GM13977 (cell line): ENCODE measurements around the gene LMCD1.

Experiments used
- DNase-seq: peaks from one replicate; pipeline ENCODE4 v3.0.0; 2012; ENCODE audit warnings: low spot score
- in situ Hi-C: fragments of 300-500 bp; cut with MboI; formaldehyde crosslinking; loops from one replicate; pipeline ENCODE4 v1.12.0; 2022; ENCODE audit warnings: low sequenced_read_pairs, low pct_unique_long_range_greater_than_20kb, mixed read lengths, inconsistent platforms; ENCODE audit not compliant: unreplicated experiment
- TF ChIP-seq, protein P1 (sequence below): IDR thresholded peaks from 2 replicates; pipeline ENCODE4 v1.5.1; 2012; ENCODE audit warnings: mild to moderate bottlenecking, control low read depth; ENCODE audit not compliant: insufficient read depth; ENCODE audit errors: extremely low read depth, missing control alignments

The LMCD1 gene

DNA sequence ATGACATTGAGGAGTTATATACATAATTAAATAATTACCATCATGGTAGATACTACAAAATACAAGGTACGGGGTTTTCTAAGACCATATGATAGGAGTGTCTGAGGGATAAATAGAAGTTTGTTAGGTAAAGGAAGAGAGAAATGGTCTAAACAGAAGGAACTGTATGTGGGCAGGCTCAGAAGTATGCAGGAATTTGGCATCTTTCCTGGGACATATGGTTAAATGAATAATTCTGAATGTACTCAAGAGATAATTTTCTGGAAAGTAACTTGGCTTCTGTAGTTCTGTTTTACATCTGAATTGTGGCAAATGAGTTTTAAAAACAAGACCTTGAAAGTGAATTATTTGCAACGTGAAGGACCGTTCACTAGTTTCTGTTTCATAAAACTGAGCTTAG lies 17.5 kb downstream of the LMCD1 start:
- no peak for DNase-seq
- TF ChIP-seq, protein P1, sequence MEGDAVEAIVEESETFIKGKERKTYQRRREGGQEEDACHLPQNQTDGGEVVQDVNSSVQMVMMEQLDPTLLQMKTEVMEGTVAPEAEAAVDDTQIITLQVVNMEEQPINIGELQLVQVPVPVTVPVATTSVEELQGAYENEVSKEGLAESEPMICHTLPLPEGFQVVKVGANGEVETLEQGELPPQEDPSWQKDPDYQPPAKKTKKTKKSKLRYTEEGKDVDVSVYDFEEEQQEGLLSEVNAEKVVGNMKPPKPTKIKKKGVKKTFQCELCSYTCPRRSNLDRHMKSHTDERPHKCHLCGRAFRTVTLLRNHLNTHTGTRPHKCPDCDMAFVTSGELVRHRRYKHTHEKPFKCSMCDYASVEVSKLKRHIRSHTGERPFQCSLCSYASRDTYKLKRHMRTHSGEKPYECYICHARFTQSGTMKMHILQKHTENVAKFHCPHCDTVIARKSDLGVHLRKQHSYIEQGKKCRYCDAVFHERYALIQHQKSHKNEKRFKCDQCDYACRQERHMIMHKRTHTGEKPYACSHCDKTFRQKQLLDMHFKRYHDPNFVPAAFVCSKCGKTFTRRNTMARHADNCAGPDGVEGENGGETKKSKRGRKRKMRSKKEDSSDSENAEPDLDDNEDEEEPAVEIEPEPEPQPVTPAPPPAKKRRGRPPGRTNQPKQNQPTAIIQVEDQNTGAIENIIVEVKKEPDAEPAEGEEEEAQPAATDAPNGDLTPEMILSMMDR: no peak
- in situ Hi-C loops: no loop called here

DNA sequence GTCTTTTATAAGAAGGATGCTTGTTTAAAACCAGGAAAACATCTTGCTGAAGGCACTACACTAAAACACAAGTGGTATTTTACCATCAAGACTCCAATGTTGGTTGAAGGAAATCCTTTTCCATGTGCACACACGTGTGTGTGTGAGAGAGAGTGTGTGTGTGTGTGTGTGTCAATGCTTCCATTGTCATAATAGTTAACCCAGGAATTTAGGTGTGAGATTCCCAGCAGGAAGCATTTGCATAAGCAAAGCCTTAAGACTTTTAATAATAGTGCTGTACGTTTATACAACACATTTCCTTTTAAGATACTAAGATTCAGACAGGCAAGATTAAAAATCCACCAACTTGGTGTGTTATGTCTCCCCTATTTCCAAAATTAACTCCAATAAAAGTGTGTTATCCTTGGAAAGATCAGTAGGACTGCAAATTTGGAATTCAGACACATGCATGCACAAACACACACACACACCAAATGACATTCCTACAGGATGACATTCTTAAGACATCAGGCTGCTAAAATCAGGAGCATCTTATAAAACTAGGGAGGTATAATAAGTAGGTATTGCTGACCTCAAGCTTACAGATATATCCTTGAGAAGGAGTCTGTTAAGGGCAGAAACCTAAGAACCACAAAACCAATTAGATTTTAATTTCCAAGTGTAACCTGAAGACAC lies 18.3 kb downstream of the LMCD1 start:
- no peak for DNase-seq
- in situ Hi-C loops: no loop called here
- TF ChIP-seq, protein P1: no peak

GRCh38 chr3:8520816-8521403 lies 19.3 kb downstream of the LMCD1 start:
- no peak for DNase-seq
- in situ Hi-C loops: no loop called here
- TF ChIP-seq, protein P1: no peak

DNA sequence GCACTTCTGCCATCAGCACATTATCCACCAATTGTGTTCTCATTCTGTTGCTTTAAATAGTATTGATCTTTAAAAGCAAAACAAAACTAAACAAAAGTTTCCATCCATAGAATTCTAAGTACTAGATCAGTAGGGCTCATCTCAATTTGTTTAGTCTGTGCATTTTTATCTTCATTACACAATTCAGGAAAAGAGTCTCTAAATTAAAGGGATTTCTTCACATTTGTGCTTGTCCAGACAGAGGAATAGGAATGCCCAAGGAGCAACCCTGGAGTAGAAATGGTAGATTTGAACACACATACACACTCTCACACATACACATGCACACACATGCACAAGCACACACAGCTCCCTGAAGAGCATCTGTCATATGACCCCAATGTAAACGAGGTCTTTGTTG lies 21.4 kb downstream of the LMCD1 start:
- TF ChIP-seq, protein P1: no peak
- in situ Hi-C loops: no loop called here
- DNase-seq: no peak

DNA sequence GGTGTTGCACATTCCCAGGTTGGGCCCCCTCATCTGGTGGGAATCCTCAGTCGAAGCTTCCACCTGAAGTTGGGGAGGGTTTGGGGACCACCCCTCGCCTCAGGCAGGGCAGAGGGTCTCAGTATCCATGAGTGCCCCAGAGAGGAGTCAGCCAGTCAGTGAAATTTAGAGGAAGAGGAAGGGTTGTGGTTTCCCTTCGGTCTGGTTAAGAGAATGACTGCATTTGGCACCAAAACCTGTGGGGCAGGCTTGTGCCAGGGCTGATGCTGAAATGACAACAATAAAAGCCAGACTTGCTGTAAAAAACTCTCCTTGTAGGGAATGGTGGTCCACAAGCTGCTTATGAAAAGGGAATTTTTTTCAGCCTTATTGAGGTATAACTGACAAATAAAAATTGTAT lies 22.6 kb downstream of the LMCD1 start:
- in situ Hi-C loops: no loop called here
- DNase-seq: no peak

GRCh38 chr3:8524656-8525399 lies 23.2 kb downstream of the LMCD1 start:
- TF ChIP-seq, protein P1: no peak

More for the DNA sequence above, 22.6 kb downstream of the LMCD1 start:
- TF ChIP-seq, protein P1: no peak

More at GRCh38 chr3:8524656-8525399, 23.2 kb downstream of the LMCD1 start:
- in situ Hi-C loops: no loop called here
- no peak for DNase-seq
